GM12878 (cell line): ENCODE data around the gene WFDC9. TPM values are rescaled to one million over a fixed set of nuclear protein-coding genes. Genes with fewer than 3 reads are reported as not detected.

Experiments
- ATAC-seq: fragments of 200-7000 bp; cut with Tn5 transposase; 3 replicates; pipeline ENCODE4 v1.9.1; 2020; ENCODE audit warnings: mild to moderate bottlenecking, moderate library complexity
- BruUV-seq: library from RNA; stranded (reverse); fragments of 400-500 nt; replicated peaks from 2 replicates; lab custom pipeline; 2021; lab: Mats Ljungman, UMichigan
- CTCF ChIA-PET: fragments of 300-600 bp; sonication (Branson Sonifier 250); formaldehyde crosslinking; extraction: SDS; loops from one replicate; lab custom pipeline; 2021; ENCODE audit warnings: inconsistent platforms; lab: Yijun Ruan, JAX
- POLR2A ChIA-PET: fragments of 350-600 bp; formaldehyde crosslinking; extraction: SDS; loops from one replicate; lab custom pipeline; 2021; ENCODE audit warnings: inconsistent platforms; lab: Charles Lee
- RAD21 ChIA-PET: fragments of 300-600 bp; sonication (Branson Sonifier 250); formaldehyde crosslinking; loops from one replicate; lab custom pipeline; 2023; ENCODE audit warnings: antibody characterized with exemption; ENCODE audit not compliant: unreplicated experiment; lab: Charles Lee
- SMC1A ChIA-PET: fragments of 300-600 bp; sonication (Branson Sonifier 250); formaldehyde crosslinking; loops from one replicate; lab custom pipeline; 2023; ENCODE audit not compliant: unreplicated experiment, uncharacterized antibody; lab: Charles Lee
- DNase-seq: peaks from one replicate; pipeline ENCODE4 v3.0.0-alpha.2; 2011; ENCODE audit warnings: low read depth, low spot score
- FAIRE-seq: peaks from 3 replicates; lab custom pipeline; 2011; peaks lifted over from hg19 to GRCh38; lab: Jason Lieb, UNC
- H2AFZ ChIP-seq: 2 replicates; pipeline ENCODE4 v1.6.0; 2011; ENCODE audit warnings: low read depth, low read length, control low read depth; ENCODE audit not compliant: control insufficient read depth
- H3K27ac ChIP-seq: 2 replicates; pipeline ENCODE4 v1.5.1; 2011; ENCODE audit warnings: control low read depth; ENCODE audit not compliant: control insufficient read depth, insufficient read depth
- H3K27me3 ChIP-seq, 2 experiments: replicated peaks in 1 of 2; 2 replicates each; pipeline versions ENCODE4 v1.6.0 to v1.6.1; 2011; ENCODE audit warnings: low read length in 1 of 2; ENCODE audit not compliant: control insufficient read depth in 2 of 2, insufficient read depth in 2 of 2
- H3K36me3 ChIP-seq, 2 experiments: 2 replicates each; pipeline ENCODE4 v1.5.1; 2011; ENCODE audit warnings: low read length in 1 of 2; ENCODE audit not compliant: control insufficient read depth in 2 of 2, insufficient read depth in 2 of 2
- H3K4me1 ChIP-seq: 2 replicates; pipeline ENCODE4 v1.6.1; 2011; ENCODE audit warnings: mild to moderate bottlenecking, low read length, moderate library complexity, mixed read lengths; ENCODE audit not compliant: control insufficient read depth, insufficient read depth
- H3K4me2 ChIP-seq: 2 replicates; pipeline ENCODE4 v1.6.0; 2011; ENCODE audit warnings: control low read depth; ENCODE audit not compliant: control insufficient read depth, insufficient read depth
- H3K4me3 ChIP-seq: fragments of 200-600 bp; sonication (generic); 2 replicates; pipeline ENCODE4 v1.5.1; 2016
- H3K79me2 ChIP-seq: 2 replicates; pipeline ENCODE4 v1.6.0; 2011; ENCODE audit warnings: low read length; ENCODE audit not compliant: control insufficient read depth, insufficient read depth
- H3K9ac ChIP-seq: 2 replicates; pipeline ENCODE4 v1.8.0; 2011; ENCODE audit warnings: low read length, control low read depth, mixed read lengths; ENCODE audit not compliant: control insufficient read depth, insufficient read depth
- H3K9me3 ChIP-seq: replicated peaks from 3 replicates; pipeline ENCODE4 v1.5.1; 2011; ENCODE audit warnings: mild to moderate bottlenecking, low read length; ENCODE audit not compliant: control insufficient read depth, insufficient read depth
- H4K20me1 ChIP-seq: 2 replicates; pipeline ENCODE4 v1.6.0; 2011; ENCODE audit not compliant: control insufficient read depth, insufficient read depth
- DPF2 ChIP-seq: fragments of 450-650 bp; IDR thresholded peaks from 2 replicates; pipeline ENCODE4 v1.6.1; 2017; ENCODE audit warnings: mild to moderate bottlenecking
- FOS ChIP-seq: IDR thresholded peaks from 3 replicates; pipeline ENCODE4 v1.6.1; 2011; ENCODE audit warnings: borderline replicate concordance; ENCODE audit not compliant: insufficient read length; ENCODE audit errors: extremely low read depth
- GATAD2B ChIP-seq: fragments of 450-650 bp; conservative IDR thresholded peaks from 2 replicates; pipeline ENCODE4 v1.6.1; 2017; ENCODE audit warnings: low read depth, mild to moderate bottlenecking, moderate library complexity
- HCFC1 ChIP-seq: fragments of 150-350 bp; IDR thresholded peaks from 2 replicates; pipeline ENCODE4 v1.6.1; 2014; ENCODE audit warnings: low read length
- MXI1 ChIP-seq: fragments of 150-350 bp; IDR thresholded peaks from 2 replicates; pipeline ENCODE4 v1.6.1; 2011; ENCODE audit warnings: low read depth, mild to moderate bottlenecking, inconsistent platforms, low read length, improper control_type of control experiment
- NFXL1 ChIP-seq: fragments of 450-650 bp; IDR thresholded peaks from 2 replicates; pipeline ENCODE4 v1.6.1; 2017; ENCODE audit warnings: antibody characterized with exemption, mild to moderate bottlenecking, borderline replicate concordance
- NFYA ChIP-seq: IDR thresholded peaks from 2 replicates; pipeline ENCODE4 v1.6.1; 2011; ENCODE audit warnings: low read depth, mild to moderate bottlenecking, low read length, improper control_type of control experiment, borderline replicate concordance
- NFYB ChIP-seq: IDR thresholded peaks from 2 replicates; pipeline ENCODE4 v1.6.1; 2011; ENCODE audit warnings: low read depth, mild to moderate bottlenecking, low read length, improper control_type of control experiment, moderate library complexity; ENCODE audit not compliant: insufficient read depth
- NRF1 ChIP-seq: conservative IDR thresholded peaks from 2 replicates; pipeline ENCODE4 v1.6.1; 2011; ENCODE audit warnings: mild to moderate bottlenecking, low read depth, low read length, improper control_type of control experiment
- SMAD1 ChIP-seq: fragments of 450-650 bp; IDR thresholded peaks from 2 replicates; pipeline ENCODE4 v1.6.1; 2018; ENCODE audit warnings: mild to moderate bottlenecking, low read depth; ENCODE audit not compliant: partially characterized antibody
- YY1 ChIP-seq: IDR thresholded peaks from 2 replicates; pipeline ENCODE4 v1.6.1; 2011; ENCODE audit warnings: low read depth, mild to moderate bottlenecking, low read length
- ZBED1 ChIP-seq: IDR thresholded peaks from 2 replicates; pipeline ENCODE4 v1.6.1; 2016; ENCODE audit warnings: borderline replicate concordance
- WGBS: methylation state at CpG from one replicate; pipeline ENCODE4 v1.1.6; 2016; ENCODE audit warnings: low lambda C conversion rate; ENCODE audit not compliant: insufficient replicate concordance, insufficient coverage; ENCODE audit errors: missing lambda C conversion rate; 5-methylcytosine and 5-hydroxymethylcytosine counted together
- in situ Hi-C: fragments of 300-500 bp; cut with MboI; formaldehyde crosslinking; loops from 9 replicates; pipeline ENCODE4 v1.14.3; 2018; ENCODE audit warnings: mixed read lengths
- intact Hi-C: fragments of 100-400 bp; cut with micrococcal nuclease; formaldehyde crosslinking; loops from one replicate; pipeline ENCODE4 v1.14.2; 2022; ENCODE audit not compliant: unreplicated experiment
- polyA plus RNA-seq, 11 experiments: library from polyadenylated mRNA; depleted of rRNA in 4 of 11; unstranded in 6 of 11; stranded (reverse) in 5 of 11; fragments of >200 nt; fragmentation: Nextera tagmentation in 4 of 11; fragmentation: Illumina TruSeq in 1 of 11; extraction: Ambion mirVana in 4 of 11; extraction: Trizol in 1 of 11; gene quantifications; 1 replicate in 1 of 11; 2 replicates in 10 of 11; pipeline versions ENCODE4 v1.2.1 to v1.2.3, GENCODE V29; 2011 to 2016; ENCODE audit warnings: inconsistent platforms in 2 of 11, missing spikeins in 2 of 11, low read depth in 1 of 11
- total RNA-seq, 4 experiments: library from RNA; depleted of rRNA in 3 of 4; stranded (reverse); fragments of >200 nt in 3 of 4; fragmentation: Illumina TruSeq in 1 of 4; extraction: Trizol in 1 of 4; gene quantifications; 2 replicates each; pipeline versions ENCODE4 v1.2.1 to v1.2.3, GENCODE V29; 2013 to 2021
- TF ChIP-seq, protein P1 (sequence below), 3 experiments: IDR thresholded peaks in 2 of 3; conservative IDR thresholded peaks in 1 of 3; 2 replicates each; pipeline ENCODE4 v1.5.1; 2011; ENCODE audit warnings: low read depth in 3 of 3, low read length in 3 of 3, mild to moderate bottlenecking in 3 of 3, control low read depth in 2 of 3, moderate library complexity in 2 of 3, inconsistent platforms in 1 of 3, mixed read lengths in 1 of 3; ENCODE audit not compliant: control insufficient read depth in 2 of 3, insufficient read depth in 1 of 3; ENCODE audit errors: extremely low read depth in 1 of 3
- TF ChIP-seq, protein P2 (sequence below): fragments of 450-650 bp; IDR thresholded peaks from 2 replicates; pipeline ENCODE4 v1.6.1; 2017; ENCODE audit warnings: mild to moderate bottlenecking

Gene WFDC9
- total and polyA plus RNA-seq, 10 of the 15 experiments (the other 5 are each of a cell fraction or from before 2014, with no cell fraction given), result not detected

DNA sequence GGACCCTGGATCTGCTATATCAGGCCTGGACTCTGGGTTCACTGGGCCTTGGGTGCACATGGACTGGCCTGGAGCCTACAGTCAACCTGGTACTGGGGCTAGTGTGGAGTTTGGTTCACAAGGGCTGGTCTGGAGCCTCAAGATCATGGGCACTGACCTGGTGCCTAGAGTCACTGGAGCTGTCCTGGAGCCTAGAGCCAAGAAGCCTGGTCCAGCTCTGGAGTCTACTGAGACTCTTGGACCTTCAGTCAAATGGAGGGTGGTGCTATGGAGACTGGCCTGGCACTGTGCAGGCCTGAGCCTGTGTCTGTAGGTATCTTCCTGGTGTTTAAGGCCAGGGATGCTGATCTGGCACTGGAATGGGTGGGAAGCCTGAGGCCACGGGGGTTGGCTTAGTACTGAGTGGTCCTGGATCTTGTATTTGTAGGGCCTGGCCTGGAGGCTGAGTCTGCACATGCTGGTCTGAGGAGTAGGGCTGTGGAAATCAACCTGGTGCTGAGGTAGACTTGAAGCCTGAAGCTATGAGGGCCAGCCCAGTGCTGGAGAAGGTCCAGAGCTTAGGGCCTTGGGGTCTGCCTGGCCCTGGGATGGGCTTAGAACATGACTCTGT lies 16.5 kb upstream of the WFDC9 start (continued):
- TF ChIP-seq GATAD2B, result no peak

DNA sequence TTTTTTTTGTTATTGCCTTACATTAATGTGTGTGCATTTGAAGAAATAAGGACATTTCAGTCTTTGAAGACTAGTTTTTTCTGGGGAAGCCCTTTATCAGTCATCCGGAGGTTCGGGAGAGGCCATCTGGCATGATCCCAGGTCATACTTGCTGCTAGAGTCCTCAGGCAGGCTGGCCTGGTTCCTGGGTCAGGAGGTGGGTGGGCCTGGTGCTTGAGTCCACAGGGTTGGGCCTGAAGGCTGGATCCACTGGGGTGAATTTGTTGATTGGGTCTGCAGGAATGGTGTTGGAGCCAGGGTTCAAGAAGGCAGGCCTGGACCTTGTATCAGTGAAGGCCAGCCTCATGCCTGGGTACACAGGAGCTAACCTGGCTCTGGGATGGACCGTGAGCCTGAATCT lies 15.8 kb upstream of the WFDC9 start:
- in situ Hi-C loops, result no loop called here
- Histone ChIP-seq H3K4me2 (no peak overlapping the region), H2AFZ (no peak overlapping the region), H4K20me1 (no peaks in the 10 kb centered on the region), H3K4me3 (no peak overlapping the region), H3K9ac (no peak overlapping the region), H3K79me2 (no peaks in the 10 kb centered on the region), H3K36me3 (no peaks in the 10 kb centered on the region), H3K27me3 (no peaks in the 10 kb centered on the region), H3K27ac (no peak overlapping the region), H3K4me1 (no peaks in the 10 kb centered on the region), H3K9me3 (no peaks in the 10 kb centered on the region)
- BruUV-seq, result no TSS peak
- DNase-seq (no peak), ATAC-seq (no peak), FAIRE-seq (no peak)
- ChIA-PET RAD21 (no interaction called here), CTCF (interaction anchor here (0.7 kb wide), 1 partner anchor 449 kb away, joined by 3 read pairs; no protein-coding TSS in a partner anchor), SMC1A (no interaction called here), POLR2A (no interaction called here)
- WGBS, result 63% methylated on average over 3 of the region's 3 CpGs
- intact Hi-C loops, result no loop called here
- TF ChIP-seq, protein P1, sequence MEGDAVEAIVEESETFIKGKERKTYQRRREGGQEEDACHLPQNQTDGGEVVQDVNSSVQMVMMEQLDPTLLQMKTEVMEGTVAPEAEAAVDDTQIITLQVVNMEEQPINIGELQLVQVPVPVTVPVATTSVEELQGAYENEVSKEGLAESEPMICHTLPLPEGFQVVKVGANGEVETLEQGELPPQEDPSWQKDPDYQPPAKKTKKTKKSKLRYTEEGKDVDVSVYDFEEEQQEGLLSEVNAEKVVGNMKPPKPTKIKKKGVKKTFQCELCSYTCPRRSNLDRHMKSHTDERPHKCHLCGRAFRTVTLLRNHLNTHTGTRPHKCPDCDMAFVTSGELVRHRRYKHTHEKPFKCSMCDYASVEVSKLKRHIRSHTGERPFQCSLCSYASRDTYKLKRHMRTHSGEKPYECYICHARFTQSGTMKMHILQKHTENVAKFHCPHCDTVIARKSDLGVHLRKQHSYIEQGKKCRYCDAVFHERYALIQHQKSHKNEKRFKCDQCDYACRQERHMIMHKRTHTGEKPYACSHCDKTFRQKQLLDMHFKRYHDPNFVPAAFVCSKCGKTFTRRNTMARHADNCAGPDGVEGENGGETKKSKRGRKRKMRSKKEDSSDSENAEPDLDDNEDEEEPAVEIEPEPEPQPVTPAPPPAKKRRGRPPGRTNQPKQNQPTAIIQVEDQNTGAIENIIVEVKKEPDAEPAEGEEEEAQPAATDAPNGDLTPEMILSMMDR (IDR thresholded peaks at IDR 0.05 in 2 of 3, conservative IDR thresholded peaks at IDR 0.05 in 1 of 3; ENCODE audit: control insufficient read depth in 2 of 3, extremely low read depth in 1 of 3, insufficient read depth in 1 of 3, low read depth in 3 of 3, low read length in 3 of 3), result no peak
- TF ChIP-seq SMAD1 (no peak), NFYB (no peak), NRF1 (no peak), NFXL1 (no peak), HCFC1 (no peak), DPF2 (no peak), FOS (no peak), YY1 (no peak), ZBED1 (no peak), MXI1 (no peak), NFYA (no peak)
- TF ChIP-seq, protein P2, sequence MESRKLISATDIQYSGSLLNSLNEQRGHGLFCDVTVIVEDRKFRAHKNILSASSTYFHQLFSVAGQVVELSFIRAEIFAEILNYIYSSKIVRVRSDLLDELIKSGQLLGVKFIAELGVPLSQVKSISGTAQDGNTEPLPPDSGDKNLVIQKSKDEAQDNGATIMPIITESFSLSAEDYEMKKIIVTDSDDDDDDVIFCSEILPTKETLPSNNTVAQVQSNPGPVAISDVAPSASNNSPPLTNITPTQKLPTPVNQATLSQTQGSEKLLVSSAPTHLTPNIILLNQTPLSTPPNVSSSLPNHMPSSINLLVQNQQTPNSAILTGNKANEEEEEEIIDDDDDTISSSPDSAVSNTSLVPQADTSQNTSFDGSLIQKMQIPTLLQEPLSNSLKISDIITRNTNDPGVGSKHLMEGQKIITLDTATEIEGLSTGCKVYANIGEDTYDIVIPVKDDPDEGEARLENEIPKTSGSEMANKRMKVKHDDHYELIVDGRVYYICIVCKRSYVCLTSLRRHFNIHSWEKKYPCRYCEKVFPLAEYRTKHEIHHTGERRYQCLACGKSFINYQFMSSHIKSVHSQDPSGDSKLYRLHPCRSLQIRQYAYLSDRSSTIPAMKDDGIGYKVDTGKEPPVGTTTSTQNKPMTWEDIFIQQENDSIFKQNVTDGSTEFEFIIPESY, result no peak
